Suprapubic skin (tissue), 4 donors: ENCODE results near the gene SAMD10. TPM values are rescaled to one million over a fixed set of nuclear protein-coding genes. Genes with fewer than 3 reads are reported as not detected.
"Not testable (repeated sequence)": the region's sequence is repeated elsewhere in the genome, so short reads cannot be mapped to it uniquely, and the experiment has no call there.

Source experiments
- DNase-seq, 2 donors: peaks; one replicate each; pipeline ENCODE4 v3.0.0-alpha.2; 2019; ENCODE audit warnings: low spot score in 2 of 2
- H3K27ac ChIP-seq: fragments of 200-600 bp; sonication (generic); one replicate; pipeline ENCODE4 v1.5.1; 2019
- H3K27me3 ChIP-seq: fragments of 200-600 bp; sonication (generic); one replicate; pipeline ENCODE4 v1.5.1; 2019
- H3K36me3 ChIP-seq: fragments of 200-600 bp; sonication (generic); one replicate; pipeline ENCODE4 v1.5.1; 2019
- H3K4me1 ChIP-seq: fragments of 200-600 bp; sonication (generic); one replicate; pipeline ENCODE4 v1.5.1; 2019
- H3K4me3 ChIP-seq: fragments of 200-600 bp; sonication (generic); one replicate; pipeline ENCODE4 v1.5.1; 2019; ENCODE audit warnings: mild to moderate bottlenecking
- H3K9me3 ChIP-seq: fragments of 200-600 bp; sonication (generic); one replicate; pipeline ENCODE4 v1.5.1; 2019
- EP300 ChIP-seq: sonication (generic); formaldehyde crosslinking; IDR thresholded peaks from one replicate; pipeline ENCODE4 v1.6.1; 2017; ENCODE audit warnings: antibody characterized with exemption
- POLR2A ChIP-seq, 2 donors: fragments of 450-650 bp; IDR thresholded peaks; one replicate each; pipeline ENCODE4 v1.6.1; 2017; ENCODE audit warnings: antibody characterized with exemption in 2 of 2, mild to moderate bottlenecking in 2 of 2, moderate library complexity in 2 of 2
- POLR2AphosphoS5 ChIP-seq, 3 donors: sonication (generic); formaldehyde crosslinking; IDR thresholded peaks; one replicate each; pipeline ENCODE4 v1.6.1; 2017; ENCODE audit warnings: antibody characterized with exemption in 3 of 3
- WGBS: methylation state at CpG from one replicate; pipeline ENCODE4 v1.1.5; 2018; 5-methylcytosine and 5-hydroxymethylcytosine counted together
- total RNA-seq, 4 donors: library from RNA; depleted of rRNA; stranded (reverse); fragments of >200 nt; gene quantifications; one replicate each; pipeline ENCODE4 v1.1.0, GENCODE V29; 2016
- TF ChIP-seq, protein P1 (sequence below), 2 donors: fragments of 200-600 bp in 1 of 2; fragments of 450-650 bp in 1 of 2; sonication (generic) in 1 of 2; IDR thresholded peaks; one replicate each; pipeline ENCODE4 v1.5.1; 2016 to 2019; ENCODE audit warnings: antibody characterized with exemption in 2 of 2, mild to moderate bottlenecking in 1 of 2, moderate library complexity in 1 of 2

The SAMD10 gene
- total RNA-seq, 4 donors from 2014 or later, result 7.2 to 15.8 (median 9.6) TPM

DNA sequence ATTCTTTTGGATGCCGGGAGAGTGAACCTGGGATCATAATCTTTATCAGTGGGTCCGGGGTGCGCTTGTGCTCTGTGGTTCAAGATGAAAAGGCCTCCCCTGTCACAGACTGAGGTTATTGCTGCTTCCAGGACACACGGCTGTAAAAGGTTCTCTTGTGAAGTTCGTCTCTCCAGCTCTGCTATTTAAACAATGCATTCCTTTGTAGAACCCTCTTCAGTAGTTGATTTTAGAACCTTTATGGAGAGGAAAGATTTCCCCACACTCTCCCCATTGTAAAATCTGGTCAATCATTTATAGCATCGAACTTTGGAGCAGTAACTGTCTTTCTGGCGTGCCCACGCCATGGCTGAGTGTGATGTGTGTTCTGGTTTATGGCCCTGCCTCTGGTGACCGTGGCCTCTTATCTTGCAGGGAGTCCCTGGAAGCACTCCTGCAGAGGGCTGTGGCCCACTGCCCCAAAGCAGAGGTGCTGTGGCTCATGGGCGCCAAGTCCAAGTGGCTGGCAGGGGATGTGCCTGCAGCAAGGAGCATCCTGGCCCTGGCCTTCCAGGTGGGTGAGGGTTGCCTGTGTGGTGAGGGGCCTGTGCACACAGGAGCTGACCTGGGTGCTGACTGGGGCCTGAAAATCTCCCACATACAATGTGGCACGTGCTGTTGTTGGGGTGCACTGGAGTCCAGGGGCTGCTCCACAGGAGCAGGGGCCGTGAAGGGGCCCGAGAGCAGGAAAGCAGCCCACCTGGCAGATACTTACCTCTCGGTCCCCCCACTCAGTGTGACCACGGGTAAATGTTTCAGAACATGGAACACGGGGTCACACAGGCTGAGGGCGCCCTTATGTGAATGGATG is 44.9 kb upstream of the SAMD10 start:
- TF ChIP-seq EP300, result no peak
- TF ChIP-seq, protein P1, sequence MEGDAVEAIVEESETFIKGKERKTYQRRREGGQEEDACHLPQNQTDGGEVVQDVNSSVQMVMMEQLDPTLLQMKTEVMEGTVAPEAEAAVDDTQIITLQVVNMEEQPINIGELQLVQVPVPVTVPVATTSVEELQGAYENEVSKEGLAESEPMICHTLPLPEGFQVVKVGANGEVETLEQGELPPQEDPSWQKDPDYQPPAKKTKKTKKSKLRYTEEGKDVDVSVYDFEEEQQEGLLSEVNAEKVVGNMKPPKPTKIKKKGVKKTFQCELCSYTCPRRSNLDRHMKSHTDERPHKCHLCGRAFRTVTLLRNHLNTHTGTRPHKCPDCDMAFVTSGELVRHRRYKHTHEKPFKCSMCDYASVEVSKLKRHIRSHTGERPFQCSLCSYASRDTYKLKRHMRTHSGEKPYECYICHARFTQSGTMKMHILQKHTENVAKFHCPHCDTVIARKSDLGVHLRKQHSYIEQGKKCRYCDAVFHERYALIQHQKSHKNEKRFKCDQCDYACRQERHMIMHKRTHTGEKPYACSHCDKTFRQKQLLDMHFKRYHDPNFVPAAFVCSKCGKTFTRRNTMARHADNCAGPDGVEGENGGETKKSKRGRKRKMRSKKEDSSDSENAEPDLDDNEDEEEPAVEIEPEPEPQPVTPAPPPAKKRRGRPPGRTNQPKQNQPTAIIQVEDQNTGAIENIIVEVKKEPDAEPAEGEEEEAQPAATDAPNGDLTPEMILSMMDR (IDR thresholded peaks at IDR 0.05), result no peak
- Histone ChIP-seq H3K9me3 (no peaks in the 10 kb centered on the region), H3K27me3 (no peaks in the 10 kb centered on the region), H3K27ac (no peak overlapping the region), H3K4me1 (no peaks in the 10 kb centered on the region), H3K4me3 (no peak overlapping the region), H3K36me3 (peaks cover 98% of the 10 kb centered on the region)
- no peak for DNase-seq
- 97% methylated on average over 11 of the region's 17 CpGs for WGBS

DNA sequence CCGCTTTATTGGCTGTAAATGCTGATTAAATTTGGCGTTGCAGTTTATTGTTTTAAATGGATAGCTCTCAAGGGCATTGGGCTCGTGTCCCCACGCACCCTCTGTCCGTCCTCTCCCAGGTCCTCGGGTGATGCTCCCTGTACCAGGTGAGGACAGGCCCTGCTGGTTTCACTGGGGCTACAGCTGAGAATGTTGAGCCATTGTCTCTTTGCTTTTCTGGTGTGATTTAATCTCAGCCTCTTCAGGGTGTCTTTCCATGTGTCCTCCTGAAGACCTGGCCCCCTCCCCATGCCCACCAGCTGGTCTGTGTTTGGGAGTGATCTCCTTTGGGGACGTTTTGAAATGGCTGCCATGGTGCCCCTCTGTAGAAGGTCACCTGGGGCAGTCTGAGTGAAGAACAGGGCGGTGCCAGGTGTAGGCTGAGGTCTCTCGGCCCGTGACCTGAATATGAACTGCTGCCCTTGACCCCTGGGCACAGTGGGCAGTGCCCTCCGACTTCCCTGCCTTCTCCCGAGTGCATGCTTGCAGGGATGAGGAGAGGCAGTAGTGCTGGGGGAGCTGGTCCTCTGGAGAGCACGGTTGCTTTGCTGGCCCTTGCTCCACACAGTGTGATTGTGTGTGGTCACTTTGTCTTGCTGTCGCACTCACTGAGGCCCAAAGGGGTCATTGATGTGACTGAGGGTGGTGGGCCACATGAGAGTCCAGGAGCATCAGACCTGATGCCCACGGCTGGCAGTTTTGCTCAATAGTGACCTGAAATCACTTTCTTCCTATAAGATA is 44.1 kb upstream of the SAMD10 start:
- no peak for DNase-seq
- 67% methylated on average over 12 of the region's 15 CpGs for WGBS
- Histone ChIP-seq H3K4me3 (no peak overlapping the region), H3K9me3 (no peaks in the 10 kb centered on the region), H3K4me1 (no peaks in the 10 kb centered on the region), H3K27ac (no peak overlapping the region), H3K36me3 (peaks cover 98% of the 10 kb centered on the region), H3K27me3 (no peaks in the 10 kb centered on the region)
- TF ChIP-seq POLR2AphosphoS5 (IDR thresholded peaks at IDR 0.05), result no peak

DNA sequence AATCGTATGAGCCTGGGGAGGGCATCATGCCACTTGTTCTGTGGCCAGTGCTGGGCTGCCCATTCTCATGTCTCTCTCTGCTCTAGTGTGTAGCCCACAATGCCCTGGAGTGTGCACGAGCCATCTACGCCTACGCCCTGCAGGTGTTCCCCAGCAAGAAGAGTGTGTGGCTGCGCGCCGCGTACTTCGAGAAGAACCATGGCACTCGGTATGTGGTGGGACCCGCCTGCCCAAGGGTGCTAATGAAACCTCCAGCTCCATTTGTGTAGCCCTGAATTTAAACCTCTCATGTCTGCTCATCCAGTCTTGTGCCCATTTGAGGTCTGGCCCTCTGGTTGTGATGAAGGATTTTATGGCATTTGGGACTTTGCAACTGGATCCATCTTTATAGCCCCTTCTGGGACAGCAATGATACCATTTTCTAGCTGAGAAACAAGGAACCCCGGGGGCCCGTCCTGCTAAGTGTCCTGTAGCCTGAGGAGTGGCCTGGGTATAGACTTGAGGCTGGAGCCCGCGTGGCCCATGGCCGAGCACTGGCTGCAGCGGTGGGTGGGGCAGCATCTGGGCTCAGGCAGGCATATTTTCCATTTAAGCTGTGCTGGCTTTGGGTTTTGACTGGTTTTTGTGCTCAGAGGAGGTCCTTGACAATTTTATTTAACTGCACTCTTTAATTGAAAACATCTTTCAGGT is 43.4 kb upstream of the SAMD10 start:
- Histone ChIP-seq H3K27ac (no peak overlapping the region), H3K4me3 (no peak overlapping the region), H3K9me3 (no peaks in the 10 kb centered on the region), H3K4me1 (no peaks in the 10 kb centered on the region), H3K27me3 (no peaks in the 10 kb centered on the region), H3K36me3 (peaks cover 98% of the 10 kb centered on the region)
- DNase-seq, result no peak
- TF ChIP-seq POLR2A (IDR thresholded peaks at IDR 0.05), result no peak
- TF ChIP-seq EP300, result no peak
- TF ChIP-seq POLR2AphosphoS5 (IDR thresholded peaks at IDR 0.05), result no peak
- TF ChIP-seq, protein P1 (IDR thresholded peaks at IDR 0.05), result no peak
- WGBS, result 90% methylated on average over 17 of the region's 17 CpGs

DNA sequence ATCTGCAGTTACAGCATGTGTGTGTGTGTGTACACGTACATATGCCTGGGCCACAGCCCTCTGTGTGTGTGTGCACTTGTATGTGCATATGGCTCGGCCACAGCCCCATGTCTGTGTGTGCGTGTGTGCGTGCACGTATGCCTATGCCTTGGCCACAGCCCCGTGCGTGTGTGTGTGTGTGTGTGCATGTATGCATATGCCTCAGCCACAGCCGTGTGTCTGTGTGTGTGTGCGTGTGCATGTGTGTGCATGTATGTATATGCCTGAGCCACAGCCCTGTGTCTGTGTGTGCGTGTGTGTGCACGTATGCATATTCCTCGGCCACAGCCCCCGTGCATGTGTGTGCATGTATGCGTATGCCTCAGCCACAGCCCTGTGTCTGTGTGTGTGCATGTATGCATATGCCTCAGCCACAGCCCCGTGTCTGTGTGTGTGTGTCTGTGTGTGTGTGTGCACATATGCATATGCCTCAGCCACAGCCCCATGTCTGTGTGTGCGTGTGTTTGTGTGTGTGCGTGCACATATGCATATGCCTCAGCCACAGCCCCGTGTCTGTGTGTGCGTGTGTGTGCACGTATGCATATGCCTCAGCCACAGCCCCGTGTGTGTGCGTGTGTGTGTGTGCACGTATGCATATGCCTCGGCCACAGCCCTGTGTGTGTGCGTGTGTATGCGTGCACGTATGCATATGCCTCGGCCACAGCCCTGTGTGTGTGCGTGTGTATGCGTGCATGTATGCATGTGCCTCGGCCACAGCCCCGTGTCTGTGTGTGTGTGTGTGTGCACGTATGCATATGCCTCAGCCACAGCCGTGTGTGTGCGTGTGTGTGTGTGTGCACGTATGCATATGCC is 41.9 kb upstream of the SAMD10 start:
- Histone ChIP-seq H3K4me3 (no peak overlapping the region), H3K27ac (no peak overlapping the region), H3K36me3 (peaks cover 98% of the 10 kb centered on the region), H3K27me3 (no peaks in the 10 kb centered on the region), H3K9me3 (no peaks in the 10 kb centered on the region), H3K4me1 (no peaks in the 10 kb centered on the region)
- TF ChIP-seq POLR2AphosphoS5 (IDR thresholded peaks at IDR 0.05) (no peak), POLR2A (IDR thresholded peaks at IDR 0.05) (no peak), EP300 (no peak)
- TF ChIP-seq, protein P1 (IDR thresholded peaks at IDR 0.05), result no peak
- no peak for DNase-seq
- WGBS, result 90% methylated on average over 7 of the region's 36 CpGs

DNA sequence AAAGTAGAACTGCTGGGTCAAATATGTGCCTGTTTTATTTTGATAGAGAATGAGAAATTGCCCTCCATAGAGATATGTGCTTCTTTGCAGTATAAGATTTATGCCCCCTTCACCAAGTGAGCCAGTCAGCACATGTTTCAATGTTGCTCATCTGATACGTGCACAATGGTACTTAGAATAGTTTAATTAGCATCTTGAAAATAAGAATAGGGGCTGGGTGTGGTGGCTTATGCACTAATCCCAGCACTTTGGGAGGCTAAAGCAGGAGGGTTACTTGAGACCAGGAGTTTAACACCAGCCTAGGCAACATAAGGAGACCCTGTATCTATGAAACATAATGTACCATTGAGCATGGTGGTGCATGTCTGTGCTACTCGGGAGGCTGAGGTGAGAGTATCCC is 36.2 kb upstream of the SAMD10 start:
- peaks cover 87% of the 10 kb centered on the region for H3K36me3 ChIP-seq
- WGBS, result 67% methylated on average over 2 of the region's 2 CpGs
- TF ChIP-seq, protein P1 (IDR thresholded peaks at IDR 0.05), result no peak
- TF ChIP-seq POLR2A (IDR thresholded peaks at IDR 0.05) (no peak), EP300 (no peak), POLR2AphosphoS5 (IDR thresholded peaks at IDR 0.05) (no peak)

DNA sequence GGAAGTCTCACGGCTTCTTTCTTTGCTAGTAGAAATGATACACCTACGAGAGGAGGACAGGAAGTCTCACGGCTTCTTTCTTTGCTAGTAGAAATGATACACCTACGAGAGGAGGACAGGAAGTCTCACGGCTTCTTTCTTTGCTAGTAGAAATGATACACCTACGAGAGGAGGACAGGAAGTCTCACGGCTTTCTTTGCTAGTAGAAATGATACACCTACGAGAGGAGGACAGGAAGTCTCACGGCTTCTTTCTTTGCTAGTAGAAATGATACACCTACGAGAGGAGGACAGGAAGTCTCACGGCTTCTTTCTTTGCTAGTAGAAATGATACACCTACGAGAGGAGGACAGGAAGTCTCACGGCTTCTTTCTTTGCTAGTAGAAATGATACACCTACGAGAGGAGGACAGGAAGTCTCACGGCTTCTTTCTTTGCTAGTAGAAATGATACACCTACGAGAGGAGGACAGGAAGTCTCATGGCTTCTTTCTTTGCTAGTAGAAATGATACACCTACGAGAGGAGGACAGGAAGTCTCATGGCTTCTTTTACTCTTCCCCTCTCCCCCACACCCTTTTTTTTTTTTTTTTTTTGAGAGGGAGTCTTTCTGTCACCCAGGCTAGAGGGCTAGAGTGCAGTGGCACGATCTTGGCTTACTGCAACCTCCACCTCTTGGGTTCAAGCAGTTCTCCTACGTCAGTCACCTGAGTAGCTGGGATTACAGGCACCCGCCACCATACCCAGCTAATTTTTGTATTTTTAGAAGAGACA is 33.1 kb upstream of the SAMD10 start:
- H3K36me3 ChIP-seq, result peaks cover 83% of the 10 kb centered on the region
- H3K4me3 ChIP-seq, DNase-seq, H3K27ac ChIP-seq, H3K9me3 ChIP-seq, H3K27me3 ChIP-seq, H3K4me1 ChIP-seq: not testable (repeated sequence)
- 90% methylated on average over 12 of the region's 20 CpGs for WGBS

More for the DNA sequence above, 36.2 kb upstream of the SAMD10 start:
- no peak for DNase-seq
- no peaks in the 10 kb centered on the region for H3K9me3 ChIP-seq
- no peak overlapping the region for H3K27ac ChIP-seq
- H3K4me3 ChIP-seq, result no peak overlapping the region
- no peaks in the 10 kb centered on the region for H3K27me3 ChIP-seq
- H3K4me1 ChIP-seq, result no peaks in the 10 kb centered on the region
